CD14-positive monocyte (primary cell): Measurements from ENCODE around the gene CHMP1A. TPM values are rescaled to one million over a fixed set of nuclear protein-coding genes. Genes with fewer than 3 reads are reported as not detected.
"Not testable (repeated sequence)": the region's sequence is repeated elsewhere in the genome, so short reads cannot be mapped to it uniquely, and the experiment has no call there.

Experiments used
- DNase-seq, 3 donors: peaks; one replicate each; pipeline ENCODE4 v3.0.0-alpha.2; 2011 to 2022
- H2AFZ ChIP-seq: 2 replicates; pipeline ENCODE4 v1.6.0; 2012; ENCODE audit warnings: mild to moderate bottlenecking, low read depth, low read length, inconsistent platforms; ENCODE audit not compliant: insufficient read depth, poor library complexity, severe bottlenecking
- H3K27ac ChIP-seq, 2 donors: 1 replicate in 1 of 2; 2 replicates in 1 of 2; pipeline ENCODE4 v1.5.1; 2012 to 2013; ENCODE audit warnings: low read length in 2 of 2, control low read depth in 1 of 2, inconsistent platforms in 1 of 2, low read depth in 1 of 2, mild to moderate bottlenecking in 1 of 2
- H3K27me3 ChIP-seq, 2 donors: one replicate each; pipeline versions ENCODE4 v1.6.0 to v1.6.1; 2011 to 2013; ENCODE audit warnings: low read length in 2 of 2; ENCODE audit not compliant: control insufficient read depth in 2 of 2, insufficient read depth in 2 of 2
- H3K36me3 ChIP-seq, 2 donors: replicated peaks in 1 of 2; 1 replicate in 1 of 2; 2 replicates in 1 of 2; pipeline versions ENCODE4 v1.5.1 to v1.6.1; 2012 to 2013; ENCODE audit warnings: low read length in 2 of 2, control low read depth in 1 of 2, inconsistent platforms in 1 of 2, mild to moderate bottlenecking in 1 of 2; ENCODE audit not compliant: insufficient read depth in 2 of 2, control insufficient read depth in 1 of 2
- H3K4me1 ChIP-seq, 2 donors: 1 replicate in 1 of 2; 2 replicates in 1 of 2; pipeline versions ENCODE4 v1.5.1 to v1.6.1; 2012 to 2013; ENCODE audit warnings: low read length in 2 of 2, control low read depth in 1 of 2, inconsistent platforms in 1 of 2, mild to moderate bottlenecking in 1 of 2, moderate library complexity in 1 of 2; ENCODE audit not compliant: insufficient read depth in 2 of 2, control insufficient read depth in 1 of 2
- H3K4me2 ChIP-seq: replicated peaks from 2 replicates; pipeline ENCODE3; 2012; ENCODE audit warnings: low read length, moderate library complexity, mild to moderate bottlenecking; ENCODE audit not compliant: poor library complexity, severe bottlenecking; ENCODE audit errors: extremely low read depth
- H3K4me3 ChIP-seq, 3 experiments: fragments of 200-600 bp in 1 of 3; sonication (generic) in 1 of 3; replicated peaks in 1 of 3; 1 replicate in 2 of 3; 2 replicates in 1 of 3; pipeline ENCODE4 v1.5.1; 2011 to 2013; ENCODE audit warnings: low read length in 3 of 3, mild to moderate bottlenecking in 3 of 3, control low read depth in 2 of 3, low read depth in 2 of 3, inconsistent platforms in 1 of 3, moderate library complexity in 1 of 3
- H3K79me2 ChIP-seq: 2 replicates; pipeline ENCODE4 v1.6.0; 2012; ENCODE audit warnings: mild to moderate bottlenecking, control low read depth, inconsistent platforms, low read length, moderate library complexity; ENCODE audit not compliant: insufficient read depth
- H3K9ac ChIP-seq: 2 replicates; pipeline ENCODE4 v1.6.0; 2017; ENCODE audit warnings: low read length, mild to moderate bottlenecking; ENCODE audit not compliant: insufficient read depth, poor library complexity, severe bottlenecking
- H3K9me3 ChIP-seq, 2 donors: replicated peaks in 1 of 2; 1 replicate in 1 of 2; 2 replicates in 1 of 2; pipeline versions ENCODE4 v1.5.1 to v1.6.1; 2012 to 2013; ENCODE audit warnings: low read length in 2 of 2, control low read depth in 1 of 2; ENCODE audit not compliant: control insufficient read depth in 1 of 2, insufficient read depth in 1 of 2
- H4K20me1 ChIP-seq: 2 replicates; pipeline ENCODE4 v1.6.0; 2012; ENCODE audit warnings: mild to moderate bottlenecking, low read length, control low read depth, moderate library complexity; ENCODE audit not compliant: insufficient read depth
- H3K27ac Mint-ChIP-seq, 7 donors: one replicate each; pipeline ENCODE4 v1.8.0; 2020; ENCODE audit warnings: mild to moderate bottlenecking in 7 of 7, mixed read lengths in 7 of 7, moderate library complexity in 6 of 7, inconsistent platforms in 2 of 7
- H3K27me3 Mint-ChIP-seq, 3 donors: one replicate each; pipeline ENCODE4 v1.8.0; 2021 to 2022; ENCODE audit warnings: low read depth in 3 of 3, mild to moderate bottlenecking in 3 of 3, mixed read lengths in 3 of 3, moderate library complexity in 3 of 3, inconsistent platforms in 1 of 3
- H3K36me3 Mint-ChIP-seq, 2 donors: one replicate each; pipeline ENCODE4 v1.8.0; 2020; ENCODE audit warnings: mixed read lengths in 2 of 2, inconsistent platforms in 1 of 2, mild to moderate bottlenecking in 1 of 2
- H3K4me1 Mint-ChIP-seq: one replicate; pipeline ENCODE4 v1.8.0; 2020; ENCODE audit warnings: mild to moderate bottlenecking, mixed read lengths
- H3K4me3 Mint-ChIP-seq, 2 donors: one replicate each; pipeline ENCODE4 v1.8.0; 2020; ENCODE audit warnings: mild to moderate bottlenecking in 2 of 2, mixed read lengths in 2 of 2, moderate library complexity in 1 of 2
- H3K9me3 Mint-ChIP-seq, 7 donors: one replicate each; pipeline ENCODE4 v1.8.0; 2020 to 2022; ENCODE audit warnings: mixed read lengths in 7 of 7, mild to moderate bottlenecking in 6 of 7, moderate library complexity in 6 of 7, inconsistent platforms in 2 of 7
- CTCF ChIP-seq: fragments of 200-600 bp; IDR thresholded peaks from one replicate; pipeline ENCODE4 v1.8.0; 2022; ENCODE audit warnings: antibody characterized with exemption, mild to moderate bottlenecking
- WGBS: methylation state at CpG from one replicate; pipeline ENCODE4 v1.1.5; 2013; ENCODE audit warnings: missing lambda C conversion rate; ENCODE audit not compliant: insufficient coverage; 5-methylcytosine and 5-hydroxymethylcytosine counted together
- intact Hi-C, 2 donors: fragments of 100-400 bp; cut with micrococcal nuclease; formaldehyde crosslinking; loops; one replicate each; pipeline versions ENCODE4 v1.15.0 to v1.15.1; 2023
- polyA plus RNA-seq, 3 donors: library from polyadenylated mRNA; depleted of rRNA in 1 of 3; unstranded in 2 of 3; stranded (reverse) in 1 of 3; fragments of 300-500 nt in 2 of 3; fragments of >200 nt in 1 of 3; fragmentation: Illumina TruSeq in 2 of 3; gene quantifications; 1 replicate in 2 of 3; 2 replicates in 1 of 3; pipeline ENCODE4 v1.2.3, GENCODE V29; 2012 to 2021

The CHMP1A gene
- polyA plus RNA-seq, 3 donors: 57.3 to 85.7 (median 76.6) TPM

- intact Hi-C loops: no loop called here
- Mint-ChIP-seq H3K4me3 (no peak overlapping the region), H3K27ac (peak overlapping the region in 1 of 7 donors; percentile 23), H3K9me3 (peaks cover 0 to 4% (median 2%) of the 10 kb centered on the region in 7 donors), H3K4me1 (peaks cover 9% of the 10 kb centered on the region), H3K27me3 (peaks cover 0 to 2% (median 2%) of the 10 kb centered on the region in 3 donors), H3K36me3 (peaks cover 37 to 62% of the 10 kb centered on the region in 2 donors)
- H3K27me3 ChIP-seq: no peaks in the 10 kb centered on the region
- peaks cover 25% of the 10 kb centered on the region for H3K79me2 ChIP-seq
- H3K9me3 ChIP-seq: peaks cover 0 to 6% of the 10 kb centered on the region in 2 donors
- peaks cover 48 to 60% of the 10 kb centered on the region in 2 donors for H3K36me3 ChIP-seq
- no peak overlapping the region for H3K4me3 ChIP-seq
- peaks cover 10% of the 10 kb centered on the region for H4K20me1 ChIP-seq
- H3K27ac ChIP-seq: no peak overlapping the region
- peaks cover 10 to 17% of the 10 kb centered on the region in 2 donors for H3K4me1 ChIP-seq
- H3K4me2 ChIP-seq: no peak overlapping the region
- TF ChIP-seq CTCF: no peak
- 95% methylated on average over 14 of the region's 16 CpGs for WGBS
- H3K9ac ChIP-seq: no peak overlapping the region
- H2AFZ ChIP-seq: no peak overlapping the region
- no peak for DNase-seq
These were observed 32.9 kb upstream of the CHMP1A start for GRCh38 chr16:89690392-89690901.

GRCh38 chr16:89689621-89690020 is 32.1 kb upstream of the CHMP1A start:
- H3K27me3 Mint-ChIP-seq, H3K9ac ChIP-seq, H3K4me2 ChIP-seq, H3K27ac Mint-ChIP-seq, H3K27ac ChIP-seq, DNase-seq, H3K4me3 ChIP-seq, H2AFZ ChIP-seq, intact Hi-C loops, H3K4me1 Mint-ChIP-seq, H3K4me3 Mint-ChIP-seq, H3K27me3 ChIP-seq: not testable (repeated sequence)
- Histone ChIP-seq H3K36me3 (peaks cover 42 to 54% of the 10 kb centered on the region in 2 donors), H3K79me2 (peaks cover 25% of the 10 kb centered on the region), H3K4me1 (peaks cover 10 to 17% of the 10 kb centered on the region in 2 donors), H4K20me1 (peaks cover 10% of the 10 kb centered on the region), H3K9me3 (peaks cover 0 to 14% of the 10 kb centered on the region in 2 donors)
- peaks cover 5 to 11% (median 8%) of the 10 kb centered on the region in 7 donors for H3K9me3 Mint-ChIP-seq
- 71% methylated on average over 2 of the region's 4 CpGs for WGBS
- peaks cover 31 to 54% of the 10 kb centered on the region in 2 donors for H3K36me3 Mint-ChIP-seq
